Endothelial cell (in vitro differentiated cells): ENCODE data around the gene RASA4. TPM values are rescaled to one million over a fixed set of nuclear protein-coding genes. Genes with fewer than 3 reads are reported as not detected.
"Not testable (repeated sequence)": the region's sequence is repeated elsewhere in the genome, so short reads cannot be mapped to it uniquely, and the experiment has no call there.

ENCODE experiments used
- DNase-seq: peaks from one replicate; pipeline ENCODE4 v3.0.0; 2021; ENCODE audit warnings: low spot score
- H3K27ac Mint-ChIP-seq: one replicate; pipeline ENCODE4 v1.8.0; 2021; ENCODE audit warnings: mixed read lengths, inconsistent platforms; ENCODE audit not compliant: unreplicated experiment
- H3K27me3 Mint-ChIP-seq: one replicate; pipeline ENCODE4 v1.8.0; 2021; ENCODE audit warnings: mild to moderate bottlenecking, moderate library complexity, mixed read lengths, inconsistent platforms; ENCODE audit not compliant: unreplicated experiment
- H3K36me3 Mint-ChIP-seq: one replicate; pipeline ENCODE4 v1.8.0; 2021; ENCODE audit warnings: mild to moderate bottlenecking, low read depth, mixed read lengths, inconsistent platforms; ENCODE audit not compliant: unreplicated experiment
- H3K4me1 Mint-ChIP-seq: one replicate; pipeline ENCODE4 v1.8.0; 2021; ENCODE audit warnings: mild to moderate bottlenecking, mixed read lengths, inconsistent platforms; ENCODE audit not compliant: unreplicated experiment
- H3K4me3 Mint-ChIP-seq: one replicate; pipeline ENCODE4 v1.8.0; 2021; ENCODE audit warnings: mild to moderate bottlenecking, mixed read lengths, inconsistent platforms; ENCODE audit not compliant: unreplicated experiment
- H3K9me3 Mint-ChIP-seq: one replicate; pipeline ENCODE4 v1.8.0; 2021; ENCODE audit warnings: mixed read lengths, inconsistent platforms; ENCODE audit not compliant: unreplicated experiment
- long read RNA-seq: library from polyadenylated mRNA; unstranded; transcript quantifications from one replicate; pipeline ENCODE4 v2.0.0, GENCODE V29; 2020; ENCODE audit not compliant: unreplicated experiment
- total RNA-seq: library from RNA; stranded (reverse); fragmentation: NEBNext Ultra II Directional; extraction: Animal tissue kit (Norgen Biotek cat#: 25700); gene quantifications from one replicate; pipeline ENCODE4 v1.2.1, GENCODE V29; 2021; ENCODE audit not compliant: unreplicated experiment

The RASA4 gene
- total RNA-seq, result 20.4 TPM
- long read RNA-seq, partial matches to known transcripts, result 1 of 3 reads
- long read RNA-seq, other reads (novel, unspliced or antisense), result 2 of 3 reads

DNA sequence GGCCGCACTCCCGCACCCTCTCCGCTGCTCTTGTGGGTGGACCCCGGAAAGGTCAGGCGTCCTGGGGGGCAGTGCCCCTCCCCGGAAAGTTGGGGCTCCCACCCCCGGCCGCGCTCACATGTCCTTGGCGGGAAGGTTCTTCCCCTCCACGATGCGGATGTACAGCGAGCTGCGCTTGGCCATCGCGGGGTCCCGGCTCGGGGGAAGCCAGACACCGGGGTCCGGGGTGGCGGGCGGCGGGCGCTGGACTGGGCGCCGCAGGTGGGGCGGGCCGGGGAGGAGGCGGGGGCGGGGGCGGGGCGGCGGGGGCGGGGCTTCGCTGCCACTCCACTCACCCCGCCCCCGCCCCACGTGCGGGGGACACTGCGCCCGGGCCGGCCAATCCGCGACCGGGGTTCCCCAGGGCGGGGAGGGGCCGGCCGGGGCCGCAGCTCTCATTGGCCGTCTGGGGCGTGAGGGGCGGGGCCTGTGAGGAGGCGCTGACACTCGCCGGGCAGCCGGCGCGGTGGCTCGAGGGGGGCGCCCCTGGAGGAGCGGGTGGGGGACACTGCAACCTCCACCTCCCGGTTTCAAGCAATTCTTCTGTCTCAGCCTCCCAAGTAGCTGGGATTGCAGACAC, at the start of gene RASA4:
Gene RASA4, minus strand, starts transcription at position 250 of the 619 bp plus-strand sequence. Its CDS starts 67 bp downstream, at position 183.
- not testable (repeated sequence) for DNase-seq

DNA sequence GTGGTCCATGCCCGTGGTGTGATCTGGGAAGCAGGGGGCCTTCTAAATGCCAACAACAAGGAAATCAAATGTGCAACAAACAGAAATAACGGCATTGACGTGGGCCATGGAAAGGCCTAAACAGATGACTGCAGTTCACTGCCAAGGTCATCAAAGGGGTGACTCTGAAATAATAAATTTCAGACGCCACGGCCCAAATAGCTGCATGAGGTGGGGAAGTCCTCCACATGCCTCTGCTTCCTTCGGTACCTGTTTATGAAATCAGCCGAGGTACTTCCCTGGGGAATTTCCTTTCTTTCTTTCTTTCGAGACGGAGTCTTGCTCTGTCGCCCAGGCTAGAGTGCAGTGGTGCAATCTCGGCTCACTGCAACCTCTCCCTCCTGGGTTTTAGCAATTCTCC, 48.2 kb upstream of the RASA4 start:
- not testable (repeated sequence) for H3K27me3 Mint-ChIP-seq, H3K27ac Mint-ChIP-seq, H3K4me3 Mint-ChIP-seq, H3K36me3 Mint-ChIP-seq, H3K4me1 Mint-ChIP-seq, H3K9me3 Mint-ChIP-seq, DNase-seq

More for the DNA sequence above, at the start of gene RASA4:
- not testable (repeated sequence) for H3K4me1 Mint-ChIP-seq, H3K27ac Mint-ChIP-seq, H3K27me3 Mint-ChIP-seq, H3K36me3 Mint-ChIP-seq, H3K4me3 Mint-ChIP-seq, H3K9me3 Mint-ChIP-seq

DNA sequence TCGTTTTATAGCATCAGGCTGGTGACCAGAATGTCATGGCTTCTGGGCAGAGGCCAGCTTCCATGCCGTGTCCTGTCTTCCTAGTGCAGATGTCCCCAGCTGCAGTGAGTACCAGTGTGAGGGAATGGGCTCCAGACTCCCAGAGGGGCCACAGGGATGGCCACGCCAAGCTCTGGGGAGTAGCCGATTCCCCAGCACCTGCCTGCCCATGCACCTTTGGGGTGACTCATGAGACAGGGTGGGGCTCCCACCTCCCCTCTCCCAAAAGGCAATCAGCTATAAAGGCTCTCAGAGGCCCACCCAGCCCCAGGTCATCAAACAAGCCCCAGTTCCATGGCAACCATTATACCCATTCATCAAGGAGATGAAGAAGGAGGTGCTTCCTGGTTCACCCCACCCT, 33.4 kb upstream of the RASA4 start, which contains the start of gene SPDYE2B:
Gene SPDYE2B, plus strand, starts transcription at position 396 of the 400 bp plus-strand sequence. CDS start 2,030 bp downstream, outside the sequence.
- not testable (repeated sequence) for H3K27ac Mint-ChIP-seq, H3K9me3 Mint-ChIP-seq, H3K4me1 Mint-ChIP-seq, H3K27me3 Mint-ChIP-seq, H3K36me3 Mint-ChIP-seq, DNase-seq, H3K4me3 Mint-ChIP-seq

DNA sequence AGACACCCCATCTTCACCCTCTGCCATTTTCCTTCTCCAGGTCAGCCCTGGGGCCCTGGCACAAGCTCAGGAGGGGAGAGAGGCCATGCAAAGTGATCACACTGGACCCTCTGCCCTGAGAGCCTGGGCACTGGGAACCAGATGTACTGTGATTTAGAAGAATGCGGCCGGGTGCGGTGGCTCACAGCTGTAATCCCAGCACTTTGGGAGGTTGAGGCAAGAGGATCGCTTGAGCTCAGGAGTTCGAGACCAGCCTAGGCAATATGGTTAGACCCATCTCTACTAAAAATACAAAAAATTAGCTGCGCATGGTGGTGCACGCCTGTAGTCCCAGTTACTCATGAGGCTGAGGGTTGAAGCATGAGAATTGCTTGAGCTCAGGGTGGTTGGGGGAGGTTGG, 31.3 kb upstream of the RASA4 start:
- not testable (repeated sequence) for H3K4me3 Mint-ChIP-seq, H3K36me3 Mint-ChIP-seq, H3K27ac Mint-ChIP-seq, H3K9me3 Mint-ChIP-seq, H3K27me3 Mint-ChIP-seq, H3K4me1 Mint-ChIP-seq, DNase-seq

DNA sequence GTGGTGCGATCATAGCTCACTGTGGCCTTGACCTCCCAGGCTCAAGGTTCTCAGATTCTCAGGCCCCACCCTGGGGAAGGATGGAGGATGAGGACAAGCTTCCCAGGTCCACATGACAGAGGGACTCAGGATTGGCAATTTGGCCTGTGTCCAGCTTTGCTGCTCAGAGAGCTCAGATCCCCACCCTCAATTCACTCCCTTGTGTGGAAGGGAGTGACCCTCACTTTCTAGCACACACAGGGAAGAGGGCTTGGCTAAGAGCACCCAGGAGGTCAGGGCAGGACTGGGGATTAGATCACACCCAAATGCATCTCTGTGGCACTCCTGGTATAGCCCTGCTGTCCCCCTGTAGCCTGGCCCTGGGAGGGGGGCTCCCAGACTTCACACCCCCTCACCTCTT, 26.8 kb upstream of the RASA4 start:
- H3K27ac Mint-ChIP-seq, DNase-seq, H3K36me3 Mint-ChIP-seq, H3K9me3 Mint-ChIP-seq, H3K27me3 Mint-ChIP-seq, H3K4me3 Mint-ChIP-seq, H3K4me1 Mint-ChIP-seq: not testable (repeated sequence)

DNA sequence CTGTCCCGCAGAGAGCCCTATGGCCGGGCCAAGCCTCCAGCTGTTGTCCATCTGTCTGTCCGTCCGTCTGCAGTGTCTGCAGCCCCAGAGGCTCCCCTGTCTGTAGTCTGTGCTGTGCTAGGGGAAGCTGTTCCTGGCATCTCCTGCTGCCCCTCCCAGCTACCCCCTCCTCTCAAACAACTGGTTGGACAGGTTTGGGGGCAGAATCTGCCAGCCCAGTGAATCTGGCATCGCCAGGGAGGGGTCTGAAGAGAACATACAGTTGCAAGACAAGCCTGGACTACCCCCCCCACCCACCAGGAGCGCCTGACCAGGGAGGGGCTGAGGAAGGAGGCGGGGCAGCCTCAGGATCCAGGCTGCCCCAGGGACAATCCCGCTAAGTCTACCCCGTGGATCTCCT, 26.1 kb upstream of the RASA4 start, which contains the start of gene UPK3BL1:
Gene UPK3BL1, minus strand, starts transcription at position 101 of the 400 bp plus-strand sequence. Its CDS starts 50 bp downstream, at position 51.
- H3K27me3 Mint-ChIP-seq, H3K4me3 Mint-ChIP-seq, DNase-seq, H3K36me3 Mint-ChIP-seq, H3K9me3 Mint-ChIP-seq, H3K27ac Mint-ChIP-seq, H3K4me1 Mint-ChIP-seq: not testable (repeated sequence)

DNA sequence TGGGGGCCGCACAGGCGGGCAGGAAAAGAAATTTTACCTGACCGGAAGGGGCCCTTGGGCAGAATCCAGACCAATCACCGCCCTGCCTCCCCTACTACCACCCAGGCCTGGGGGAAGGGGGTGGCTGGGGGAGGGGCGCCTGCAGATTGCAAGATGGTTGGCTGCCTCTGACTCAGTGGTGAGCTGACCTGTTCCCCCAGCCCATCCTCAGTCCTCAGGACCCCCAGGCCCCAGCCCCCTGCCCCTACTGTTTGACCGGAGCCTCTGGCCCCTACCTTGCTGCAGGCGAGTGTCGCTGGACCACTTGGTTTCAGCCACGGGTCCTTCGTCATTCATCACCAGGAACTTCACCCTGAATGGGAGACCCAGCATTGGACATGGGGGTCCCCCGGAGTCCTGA, 22.3 kb upstream of the RASA4 start:
- not testable (repeated sequence) for H3K27ac Mint-ChIP-seq, H3K4me3 Mint-ChIP-seq, H3K27me3 Mint-ChIP-seq, DNase-seq, H3K36me3 Mint-ChIP-seq, H3K4me1 Mint-ChIP-seq, H3K9me3 Mint-ChIP-seq

DNA sequence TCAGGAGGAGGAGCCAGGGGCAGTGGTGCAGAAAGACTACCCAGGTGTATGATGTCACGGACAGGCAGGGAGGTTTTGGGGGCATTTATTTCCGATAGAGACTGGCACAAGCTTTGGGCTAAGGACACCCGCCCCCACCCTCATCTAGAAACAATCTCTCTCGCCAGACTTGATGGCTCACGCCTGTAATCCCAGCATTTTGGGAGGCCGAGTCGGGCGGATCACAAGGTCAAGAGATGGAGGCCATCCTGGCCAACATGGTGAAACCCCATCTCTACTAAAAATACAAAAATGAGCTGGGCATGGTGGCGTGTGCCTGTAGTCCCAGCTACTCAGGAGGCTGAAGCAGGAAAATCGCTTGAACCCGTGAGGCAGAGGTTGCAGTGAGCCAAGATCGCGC, 20.4 kb upstream of the RASA4 start:
- not testable (repeated sequence) for H3K9me3 Mint-ChIP-seq, H3K4me3 Mint-ChIP-seq, DNase-seq, H3K27ac Mint-ChIP-seq, H3K27me3 Mint-ChIP-seq, H3K36me3 Mint-ChIP-seq, H3K4me1 Mint-ChIP-seq

DNA sequence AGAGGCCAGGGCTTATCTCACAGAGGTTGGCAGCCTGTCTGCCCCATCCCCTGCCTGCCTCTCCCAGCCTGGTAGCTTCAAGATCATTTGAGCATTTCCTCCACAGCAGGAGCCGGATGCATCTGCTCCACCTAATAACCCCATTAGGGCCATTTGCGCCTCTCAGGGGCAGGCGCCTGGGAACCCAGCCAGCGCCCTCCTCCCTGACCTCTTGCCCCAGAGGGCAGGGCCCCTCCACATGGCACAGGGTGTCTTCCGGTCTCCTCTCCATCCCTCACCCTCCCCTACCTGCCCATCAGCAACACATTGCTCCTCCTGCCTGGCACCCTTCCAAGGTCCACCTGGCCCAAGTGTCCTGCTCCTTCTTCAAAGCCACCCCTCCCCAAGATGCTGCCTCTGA, 18.8 kb upstream of the RASA4 start:
- H3K36me3 Mint-ChIP-seq, H3K4me1 Mint-ChIP-seq: not testable (repeated sequence)

DNA sequence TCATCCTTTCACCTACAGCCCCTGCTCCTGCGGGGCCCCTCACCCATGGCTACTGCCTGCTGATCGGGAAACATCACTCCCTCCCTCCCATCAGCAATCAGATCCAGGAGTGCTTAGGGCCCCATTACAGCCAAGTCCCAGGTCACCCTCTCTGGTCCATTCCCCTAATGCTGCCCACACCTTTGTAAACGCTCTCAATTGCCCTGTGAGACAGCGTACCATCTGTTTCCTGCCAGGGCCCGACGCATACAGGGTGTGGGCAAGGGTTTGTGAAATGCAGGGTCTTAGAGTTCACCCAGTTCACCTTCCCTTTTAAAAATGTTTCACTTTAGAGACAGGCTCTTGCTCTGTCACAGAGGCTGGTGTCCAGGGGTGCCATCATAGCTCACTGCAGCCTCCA, 17.7 kb upstream of the RASA4 start:
- not testable (repeated sequence) for H3K36me3 Mint-ChIP-seq, DNase-seq, H3K27ac Mint-ChIP-seq, H3K4me1 Mint-ChIP-seq, H3K4me3 Mint-ChIP-seq, H3K27me3 Mint-ChIP-seq, H3K9me3 Mint-ChIP-seq

More for the DNA sequence above, 18.8 kb upstream of the RASA4 start:
- H3K27ac Mint-ChIP-seq, H3K9me3 Mint-ChIP-seq, H3K27me3 Mint-ChIP-seq, H3K4me3 Mint-ChIP-seq, DNase-seq: not testable (repeated sequence)

DNA sequence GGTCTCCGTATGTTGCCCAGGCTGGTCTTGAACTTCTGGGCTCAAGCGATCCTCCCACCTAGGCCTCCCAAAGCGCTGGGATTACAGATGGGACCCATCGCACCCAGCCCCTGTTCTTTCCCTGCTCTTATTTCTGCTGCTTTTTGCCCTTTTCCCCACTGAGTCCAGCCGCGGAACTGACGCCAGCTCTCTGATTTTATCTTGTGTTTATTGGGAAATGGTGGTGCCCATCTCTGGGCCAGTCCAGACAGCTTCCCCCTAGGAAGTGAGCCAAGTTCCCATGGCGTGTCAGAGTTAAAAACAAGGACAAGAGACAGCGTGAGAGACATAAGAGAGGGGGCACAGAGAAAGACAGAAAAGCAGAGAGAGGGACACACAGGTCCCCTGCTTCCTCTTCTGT, 14.1 kb upstream of the RASA4 start:
- DNase-seq, H3K9me3 Mint-ChIP-seq, H3K27ac Mint-ChIP-seq, H3K4me1 Mint-ChIP-seq, H3K36me3 Mint-ChIP-seq, H3K4me3 Mint-ChIP-seq, H3K27me3 Mint-ChIP-seq: not testable (repeated sequence)

DNA sequence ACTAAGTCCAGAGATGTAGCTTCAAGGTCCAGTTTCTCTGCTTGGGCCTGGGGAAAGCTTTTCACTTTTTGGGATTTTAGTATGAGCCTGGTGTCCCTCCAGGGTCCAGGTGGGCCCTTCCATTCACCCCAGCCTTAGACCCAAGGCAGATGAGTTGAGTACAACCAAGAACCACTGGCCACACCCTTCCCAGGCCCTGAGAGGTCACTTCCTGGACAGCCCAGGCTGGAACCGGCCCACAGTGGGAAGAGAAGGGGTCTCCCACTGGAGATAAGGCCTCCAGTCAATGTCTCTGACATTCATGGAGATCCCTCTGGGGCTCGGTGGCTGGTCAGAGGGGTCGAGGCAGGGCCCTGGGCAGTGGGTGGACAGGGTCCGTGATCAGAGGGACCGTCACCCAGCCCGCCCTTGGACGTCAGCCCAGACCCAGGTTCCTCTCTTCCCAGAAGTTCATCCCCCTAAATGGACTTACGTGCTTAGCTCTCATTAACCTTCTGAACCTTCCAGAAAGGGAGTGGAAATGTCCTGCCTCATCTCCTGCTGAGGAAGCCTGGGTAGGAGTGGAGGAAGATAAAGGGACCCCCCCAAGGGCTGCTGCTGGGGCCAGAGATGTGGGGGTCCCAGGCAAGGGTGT, 10.8 kb upstream of the RASA4 start:
- not testable (repeated sequence) for H3K9me3 Mint-ChIP-seq, H3K27me3 Mint-ChIP-seq, H3K4me3 Mint-ChIP-seq, H3K4me1 Mint-ChIP-seq, DNase-seq, H3K36me3 Mint-ChIP-seq, H3K27ac Mint-ChIP-seq
